ENCODE data around the gene SMURF1. TPM values are rescaled to one million over a fixed set of nuclear protein-coding genes. Genes with fewer than 3 reads are reported as not detected.

Gene SMURF1
- total and polyA plus RNA-seq, 2 of the 8 experiments (the other 6 are each of a cell fraction or from before 2014, with no cell fraction given), result 9.6 to 24.5 TPM

DNA sequence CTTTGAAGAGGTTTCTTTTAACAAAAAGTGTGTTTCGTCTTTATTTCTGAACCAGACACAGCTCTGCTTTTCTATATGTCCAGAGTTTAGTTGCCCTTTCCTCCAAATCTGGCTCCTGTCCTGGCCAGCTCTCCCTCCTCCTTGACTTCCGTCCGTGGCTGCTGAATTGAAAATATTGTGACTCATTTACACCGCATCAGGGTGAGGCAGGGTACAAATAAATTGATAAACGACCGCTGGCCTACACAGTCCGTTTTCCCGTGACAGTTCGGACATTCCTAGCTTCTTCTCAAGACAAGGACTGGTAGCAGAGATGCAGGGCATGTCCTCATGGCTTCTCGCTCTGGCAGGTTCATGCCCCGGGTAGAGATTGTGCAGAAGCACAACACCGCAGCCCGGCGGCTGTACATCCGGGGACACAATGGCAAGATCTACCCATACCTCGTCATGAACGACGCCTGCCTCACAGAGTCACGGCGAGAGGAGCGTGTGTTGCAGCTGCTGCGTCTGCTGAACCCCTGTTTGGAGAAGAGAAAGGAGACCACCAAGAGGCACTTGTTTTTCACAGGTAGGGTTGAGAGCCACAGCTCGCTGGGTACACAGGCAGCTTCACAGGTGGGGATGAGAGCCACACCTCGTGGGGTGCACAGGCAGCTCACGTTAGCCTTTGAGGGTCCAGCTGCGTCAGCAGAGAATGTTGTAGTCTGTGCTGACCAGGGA, 139.0 kb downstream of the SMURF1 start:
- Histone ChIP-seq H4K20me1 (replicated peaks in 1 of 2; ENCODE audit: control insufficient read depth in 1 of 2, insufficient read depth in 2 of 2, low read length in 2 of 2) (peaks cover 0 to 1% of the 10 kb centered on the region in 2 experiments), H3K4me2 (ENCODE audit: insufficient read depth in 1 of 2, low read depth in 2 of 2, low read length in 2 of 2) (no peak overlapping the region), H3K23me2 (ENCODE audit: low read depth, low read length) (no peaks in the 10 kb centered on the region), H3K56ac (replicated peaks; ENCODE audit: insufficient read length, low read depth, low read length) (no peak overlapping the region), H3K14ac (ENCODE audit: insufficient read length) (no peak overlapping the region), H4K8ac (ENCODE audit: extremely low read depth, insufficient read depth, low read length) (no peak overlapping the region; the same call in 1 of the 2 replicates), H3K27me3 (replicated peaks in 1 of 4; ENCODE audit: control insufficient read depth in 3 of 4, extremely low read depth in 1 of 4, insufficient read depth in 3 of 4, low read length in 3 of 4) (no peaks in the 10 kb centered on the region), H2BK12ac (ENCODE audit: low read depth, low read length) (no peak overlapping the region), H3K9me3 (ENCODE audit: insufficient read depth in 2 of 2, low read depth in 1 of 2, low read length in 1 of 2) (no peaks in the 10 kb centered on the region), H2BK20ac (ENCODE audit: low read length) (no peak overlapping the region), H2BK120ac (replicated peaks; ENCODE audit: low read depth, low read length) (no peak overlapping the region), H3K4ac (replicated peaks; ENCODE audit: insufficient read length, low read depth, low read length) (no peak overlapping the region), H3K4me1 (replicated peaks in 1 of 4; ENCODE audit: control insufficient read depth in 3 of 4, insufficient read depth in 4 of 4, low read length in 3 of 4) (no peaks in the 10 kb centered on the region), H4K91ac (replicated peaks; ENCODE audit: insufficient read length, low read length) (no peak overlapping the region), H3K18ac (ENCODE audit: extremely low read depth, low read length) (no peak overlapping the region), H2AFZ (ENCODE audit: low read length) (no peak overlapping the region), H3K4me3 (ENCODE audit: extremely low read depth in 1 of 4, insufficient read depth in 2 of 4, low read depth in 3 of 4, low read length in 4 of 4) (no peak overlapping the region), H2BK5ac (ENCODE audit: low read depth, low read length) (no peak overlapping the region), H3K9ac (replicated peaks in 1 of 4; ENCODE audit: extremely low read depth in 1 of 4, low read depth in 3 of 4, low read length in 3 of 4) (no peak overlapping the region), H3K79me1 (ENCODE audit: low read depth, low read length) (no peaks in the 10 kb centered on the region), H2AK5ac (ENCODE audit: low read depth, low read length) (no peak overlapping the region), H3K23ac (ENCODE audit: insufficient read length) (no peak overlapping the region), H2BK15ac (ENCODE audit: low read length) (no peak overlapping the region), H4K5ac (ENCODE audit: insufficient read length, low read depth, low read length) (no peak overlapping the region), H3K27ac (ENCODE audit: low read depth, low read length) (no peak overlapping the region), H3K79me2 (ENCODE audit: control insufficient read depth in 1 of 2, insufficient read depth in 2 of 2, low read length in 2 of 2) (no peaks in the 10 kb centered on the region), H3K36me3 (ENCODE audit: control insufficient read depth in 2 of 4, insufficient read depth in 4 of 4, low read length in 3 of 4) (peaks cover 13 to 64% (median 37%) of the 10 kb centered on the region in 4 experiments; a peak in 6 of 8 replicates)
- ChIA-PET POLR2A (ENCODE audit: partially characterized antibody) (interaction anchor here (1.7 kb wide), 1 partner anchor 11 kb away, joined by 7 read pairs; no protein-coding TSS in a partner anchor), CTCF (ENCODE audit: partially characterized antibody) (interaction anchor here (1.1 to 2.2 kb wide), 4 partner anchors 11 to 308 kb away, joined by 4 to 10 read pairs (median 4); no protein-coding TSS in a partner anchor)
- no peak for DNase-seq (ENCODE audit: low read depth in 1 of 2, low spot score in 2 of 2)
- 92% methylated on average over 26 of the region's 26 CpGs; no CpG with 5 or more reads in 1 of the 2 experiments for WGBS, 2 experiments (ENCODE audit: extremely low coverage in 1 of 2, insufficient coverage in 1 of 2, insufficient read length in 1 of 2, insufficient replicate concordance in 2 of 2, low coverage in 1 of 2, low lambda C conversion rate in 2 of 2, missing lambda C conversion rate in 1 of 2)
- no peak for FAIRE-seq
- TF ChIP-seq CHD1 (IDR thresholded peaks at IDR 0.05; ENCODE audit: low read depth, low read length) (no peak), HDAC6 (IDR thresholded peaks at IDR 0.05; ENCODE audit: low read depth, low read length) (no peak), POU5F1 (IDR thresholded peaks at IDR 0.05; ENCODE audit: low read depth, low read length) (no peak), ZNF274 (IDR thresholded peaks at IDR 0.05; ENCODE audit: borderline replicate concordance, extremely low read depth, low read length) (no peak), EP300 (IDR thresholded peaks at IDR 0.05; ENCODE audit: borderline replicate concordance in 1 of 2, low read depth in 2 of 2, low read length in 2 of 2) (no peak)

All from H1 (cell line).